ENCODE results near the gene ELAVL1. TPM values are rescaled to one million over a fixed set of nuclear protein-coding genes. Genes with fewer than 3 reads are reported as not detected.

The ELAVL1 gene
- total RNA-seq, 1 donor from 2014 or later, result 43.7 TPM

DNA sequence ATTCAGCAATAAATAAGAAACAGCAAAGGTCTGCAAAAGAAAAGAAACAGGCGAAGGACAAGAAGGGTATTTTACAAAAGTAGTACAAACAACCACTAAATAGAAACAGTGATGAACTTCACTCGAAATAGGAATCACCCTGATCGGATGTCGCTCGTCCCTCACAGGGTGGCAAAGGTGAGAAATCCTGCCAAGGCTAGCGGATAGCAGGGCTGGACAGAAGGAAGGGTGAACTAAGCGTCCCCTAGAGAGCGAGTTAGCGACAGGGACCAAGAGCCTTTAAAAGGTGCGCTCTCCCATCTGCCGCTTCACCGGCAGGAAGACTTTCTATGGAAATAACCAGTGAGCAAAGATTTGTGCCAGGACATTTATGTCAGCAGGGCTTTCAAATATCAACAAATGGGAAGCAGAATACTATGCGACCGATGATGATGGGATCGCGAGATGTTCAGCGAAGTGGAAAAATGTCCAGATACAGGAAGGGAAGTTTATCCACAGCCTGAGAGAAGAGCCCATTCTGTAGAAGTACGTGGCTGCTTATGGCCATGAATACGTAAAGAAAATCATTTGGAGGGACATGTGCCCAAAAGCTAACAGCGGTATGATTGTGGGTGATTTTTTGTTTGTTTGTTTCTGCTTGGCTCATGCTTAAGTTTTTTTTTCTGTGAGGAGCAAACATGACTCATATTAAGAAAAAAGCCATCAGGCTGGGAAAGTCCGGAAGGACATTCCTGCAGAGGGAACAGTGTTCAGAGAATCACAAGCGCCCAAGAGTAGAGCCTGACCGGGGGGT is 18.9 kb downstream of the ELAVL1 start:
- DNase-seq (ENCODE audit: low read depth), result peak; percentile 54

DNA sequence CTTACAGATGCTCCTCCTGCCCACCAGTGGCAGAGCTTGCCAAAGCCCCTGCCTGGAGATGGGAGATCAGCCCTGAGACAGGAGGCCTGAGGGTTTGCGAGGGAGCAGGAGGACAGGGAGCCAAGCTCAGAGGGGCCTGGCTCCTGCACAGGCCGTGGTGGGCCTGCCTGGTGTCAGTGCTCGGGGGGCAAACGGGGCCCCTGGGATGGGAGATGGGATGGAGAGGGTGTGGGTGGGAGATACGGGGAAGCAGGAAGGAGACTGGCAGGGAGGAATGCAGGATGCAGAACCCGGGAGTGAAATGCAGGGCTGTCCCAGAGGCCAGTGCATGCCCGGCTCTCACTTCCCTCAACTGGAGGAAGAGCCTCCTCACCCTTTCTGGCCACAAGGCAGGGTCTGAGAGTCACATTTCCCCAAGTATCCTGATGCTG is 19.9 kb downstream of the ELAVL1 start:
- DNase-seq (ENCODE audit: low read depth), result no peak

DNA sequence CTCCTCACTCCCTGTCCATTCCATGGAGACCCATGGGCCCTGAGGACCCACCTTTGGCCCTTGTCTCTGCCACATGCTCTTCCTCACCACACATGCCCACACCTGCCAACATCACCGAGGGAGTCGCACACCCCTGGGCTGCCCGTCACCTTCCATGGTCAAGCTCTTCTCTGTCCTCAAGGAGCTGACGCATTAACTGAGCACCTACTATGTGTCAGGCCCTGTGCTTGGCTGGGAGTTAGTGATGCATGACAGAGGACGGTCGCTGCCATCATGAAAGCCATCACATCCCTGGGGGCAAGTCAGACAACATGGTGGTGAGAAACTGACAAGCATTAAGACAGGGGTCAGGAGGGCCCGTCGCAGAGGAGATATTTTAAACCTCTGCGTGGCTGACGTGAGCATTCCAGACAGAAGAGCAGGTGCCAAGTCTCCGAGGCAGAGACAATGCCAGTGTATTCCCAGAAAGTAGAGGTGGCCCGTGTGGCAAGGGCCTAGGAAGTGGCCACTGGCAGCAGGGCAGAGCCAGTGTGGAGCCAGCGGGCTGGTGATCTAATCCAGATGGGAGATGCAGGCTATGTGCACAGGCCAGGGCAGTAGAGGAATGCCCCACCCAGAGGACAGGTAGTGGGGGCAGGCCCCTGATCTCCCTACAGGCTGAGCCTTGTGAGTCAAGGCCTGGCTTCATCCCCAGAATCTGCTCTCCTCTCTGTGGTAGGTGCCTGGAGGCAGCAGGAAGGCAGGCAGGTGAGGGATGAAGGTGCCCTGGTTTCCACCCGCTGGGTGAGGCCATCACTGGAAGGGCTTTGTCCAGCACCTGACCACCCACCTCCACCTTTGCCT is 21.2 kb downstream of the ELAVL1 start:
- no peak for DNase-seq (ENCODE audit: low read depth)

DNA sequence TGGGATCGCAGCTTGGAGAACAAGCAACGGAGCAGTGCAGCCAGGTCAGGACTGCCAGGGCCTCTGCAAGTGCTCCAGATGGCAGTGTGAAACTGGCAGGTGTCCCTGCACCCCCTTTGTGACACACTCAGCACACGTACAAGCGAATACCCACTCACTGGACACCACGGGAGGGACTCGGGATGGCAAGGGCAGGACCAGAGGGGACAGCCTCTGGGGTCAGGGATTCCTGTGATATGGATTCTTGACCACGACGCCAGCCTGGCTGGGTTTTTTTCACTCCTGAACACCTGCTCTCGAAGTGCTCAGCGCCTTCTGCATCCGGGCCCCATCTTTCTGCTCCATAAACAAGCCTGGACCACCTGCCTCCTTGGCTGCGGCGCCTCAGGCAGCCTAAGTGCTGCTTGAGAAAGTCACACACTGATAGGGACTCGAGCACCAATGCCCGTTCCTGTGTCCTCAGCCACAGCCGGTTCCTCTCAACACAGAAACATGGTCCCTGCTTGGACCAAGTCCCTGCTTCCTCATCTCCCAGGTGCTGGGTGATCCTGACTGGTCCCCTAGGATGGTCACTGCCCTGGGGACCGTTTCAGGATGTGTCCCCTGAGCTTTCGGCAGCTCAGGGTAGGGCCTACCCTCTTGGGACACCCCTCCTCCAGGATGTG is 22.0 kb downstream of the ELAVL1 start:
- DNase-seq (ENCODE audit: low read depth), result no peak

DNA sequence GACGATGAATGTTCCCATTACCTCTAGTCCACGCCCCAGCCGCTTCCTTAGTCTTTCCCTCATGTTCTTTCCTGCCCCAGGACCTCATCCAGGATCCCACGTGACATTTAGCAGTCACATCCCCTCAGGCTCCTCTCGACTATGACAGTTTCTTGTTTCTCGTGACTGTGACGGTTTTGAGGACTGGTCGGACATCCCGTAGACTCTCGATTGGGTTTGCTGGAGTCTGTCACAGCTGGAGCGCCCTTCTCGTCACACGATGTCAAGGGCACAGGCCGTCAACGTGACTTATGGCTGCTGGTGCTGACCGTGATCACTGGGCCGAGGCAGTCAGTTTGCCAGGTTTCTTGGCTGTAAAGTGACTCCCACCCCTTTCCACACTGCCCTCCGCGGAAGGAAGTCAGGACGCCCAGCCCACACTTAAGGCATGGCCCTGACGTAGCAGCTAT is 22.8 kb downstream of the ELAVL1 start:
- no peak for DNase-seq (ENCODE audit: low read depth)

DNA sequence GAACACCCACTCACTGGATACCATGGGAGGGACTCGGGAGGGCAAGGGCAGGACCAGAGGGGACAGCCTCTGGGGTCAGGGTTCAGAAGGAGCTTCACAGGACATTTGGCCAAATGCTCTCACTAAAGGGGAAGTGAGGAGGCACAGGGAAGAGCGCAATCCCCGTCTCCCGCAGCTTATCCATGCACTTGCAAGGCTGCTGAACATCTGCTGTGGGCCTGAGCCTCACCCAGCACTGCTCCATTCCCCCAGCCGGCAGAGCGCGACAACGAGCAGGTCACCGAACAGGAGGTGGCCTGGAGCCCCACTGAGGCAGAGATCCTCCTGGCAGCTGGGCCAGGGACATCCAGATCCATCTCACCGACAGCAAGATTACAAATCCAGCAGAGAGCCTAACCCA is 23.3 kb downstream of the ELAVL1 start:
- DNase-seq (ENCODE audit: low read depth), result no peak

DNA sequence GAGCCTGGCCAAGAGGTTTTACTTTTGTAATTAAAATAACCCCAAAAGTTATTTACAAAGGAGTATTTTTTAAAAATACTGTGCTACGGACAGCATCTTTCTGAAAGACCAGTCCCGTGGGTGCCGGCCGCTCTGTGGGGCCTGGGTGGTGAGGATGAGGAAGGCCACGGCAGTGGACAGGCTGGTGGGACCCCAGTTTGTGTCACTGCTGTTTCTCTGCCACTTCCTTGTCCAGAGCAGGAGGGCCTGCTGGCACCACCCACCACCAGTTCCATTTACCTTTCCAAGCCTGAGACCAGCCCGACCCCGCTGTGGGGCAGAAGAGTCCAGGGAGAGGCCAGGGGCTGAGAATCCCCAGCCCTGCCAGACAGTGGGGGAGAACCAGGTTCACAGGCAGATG is 23.8 kb downstream of the ELAVL1 start:
- no peak for DNase-seq (ENCODE audit: low read depth)

DNA sequence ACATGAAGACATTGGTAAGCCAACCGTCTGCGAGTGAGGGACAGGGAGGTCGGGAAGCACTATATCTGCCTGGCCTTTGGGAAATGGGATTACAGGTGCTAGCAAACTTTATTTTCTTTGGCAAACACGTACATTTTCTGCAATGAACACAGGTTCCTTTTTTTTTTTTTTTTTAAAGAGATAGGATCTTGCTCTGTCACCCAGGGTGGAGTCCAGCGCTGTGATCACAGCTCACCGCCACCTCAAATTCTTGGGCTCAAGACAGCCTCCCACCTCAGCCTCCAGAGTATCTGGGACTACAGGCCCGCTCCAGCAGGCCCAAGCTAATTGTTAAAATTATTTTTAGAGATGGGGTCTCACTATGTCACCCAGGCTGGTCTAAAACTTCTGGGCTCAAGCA is 24.2 kb downstream of the ELAVL1 start:
- DNase-seq (ENCODE audit: low read depth), result no peak

DNA sequence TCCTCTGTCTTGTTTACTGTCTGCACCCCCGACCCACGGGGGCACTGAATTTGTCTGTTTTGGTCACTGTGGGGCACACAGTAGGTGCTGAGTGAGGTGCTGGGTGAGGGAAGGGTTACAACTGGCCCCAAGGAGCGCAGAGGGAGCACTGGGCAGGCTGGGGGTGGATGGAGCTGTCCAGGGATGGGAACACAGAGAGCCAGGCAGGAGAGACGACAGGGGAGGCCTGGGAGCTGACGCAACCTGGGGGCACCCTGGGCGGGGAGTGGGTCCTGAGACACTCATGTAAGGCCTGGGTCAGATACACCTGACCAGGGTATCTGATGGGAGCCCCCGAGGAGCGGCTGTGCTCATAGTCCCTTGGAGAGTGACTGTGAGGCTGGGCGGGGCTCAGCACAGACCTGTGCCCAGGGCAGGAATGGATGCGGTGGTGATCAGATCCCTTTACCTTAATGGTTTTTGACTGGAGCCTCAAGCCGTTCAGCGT is 24.8 kb downstream of the ELAVL1 start:
- no peak for DNase-seq (ENCODE audit: low read depth)

DNA sequence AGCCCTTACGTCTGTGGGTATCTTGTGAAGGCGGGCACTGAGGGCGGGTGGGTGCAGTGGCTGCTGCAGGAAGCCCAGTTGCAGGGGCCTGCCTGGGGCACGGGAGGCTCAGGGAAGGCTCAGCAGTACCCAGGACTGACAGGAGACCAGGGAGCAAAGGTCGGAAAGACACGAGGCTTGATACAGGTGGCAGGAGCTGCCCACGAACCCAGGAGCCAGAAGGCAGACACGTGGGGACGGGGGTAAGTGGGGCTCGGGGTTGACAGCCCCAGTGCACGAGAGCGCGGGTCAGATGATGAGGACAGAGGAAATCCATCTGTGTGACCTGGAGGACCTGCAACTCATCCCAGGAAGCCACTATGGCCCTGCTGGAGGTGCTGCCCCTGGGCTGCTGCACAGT is 25.3 kb downstream of the ELAVL1 start:
- DNase-seq (ENCODE audit: low read depth), result no peak

DNA sequence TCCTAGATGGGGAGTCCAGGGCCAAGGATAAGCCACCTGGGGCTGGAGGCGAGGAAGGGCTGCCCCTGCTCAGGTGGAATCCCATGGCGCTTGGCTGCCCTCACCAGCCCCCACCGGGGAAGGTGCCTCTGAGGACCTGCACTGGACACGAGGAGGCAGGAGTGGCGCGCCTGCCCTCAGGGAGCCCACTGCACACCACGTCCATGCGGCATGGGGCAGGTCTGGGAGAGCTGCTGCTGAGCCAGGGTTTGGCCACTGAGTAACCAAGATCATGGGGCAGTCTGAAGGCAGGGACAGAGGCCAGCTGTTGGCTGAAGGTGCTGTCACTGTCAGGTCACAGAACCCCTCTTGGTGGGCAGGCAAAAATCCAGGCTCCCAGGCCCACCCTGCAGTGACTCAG is 25.9 kb downstream of the ELAVL1 start:
- DNase-seq (ENCODE audit: low read depth), result no peak

DNA sequence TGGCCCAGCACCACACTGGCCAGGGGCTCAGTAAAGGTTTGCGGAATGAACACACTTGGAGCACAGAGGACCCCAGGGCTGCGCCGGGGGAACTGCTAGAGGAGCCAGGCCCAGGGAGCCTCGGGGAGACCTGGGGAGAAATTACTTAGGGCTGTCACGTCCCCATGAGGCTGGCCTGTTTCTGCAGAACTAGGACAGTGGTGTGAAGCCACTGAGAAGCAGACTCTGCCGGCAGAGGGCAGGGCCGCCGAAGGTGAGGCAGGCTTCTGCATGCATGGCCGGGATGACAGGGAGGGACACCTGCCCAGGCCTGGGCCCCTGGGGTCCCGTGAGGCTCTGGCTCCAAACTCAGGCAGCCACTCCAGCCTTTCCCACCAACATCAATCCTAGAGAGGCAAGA is 26.4 kb downstream of the ELAVL1 start:
- DNase-seq (ENCODE audit: low read depth), result no peak

DNA sequence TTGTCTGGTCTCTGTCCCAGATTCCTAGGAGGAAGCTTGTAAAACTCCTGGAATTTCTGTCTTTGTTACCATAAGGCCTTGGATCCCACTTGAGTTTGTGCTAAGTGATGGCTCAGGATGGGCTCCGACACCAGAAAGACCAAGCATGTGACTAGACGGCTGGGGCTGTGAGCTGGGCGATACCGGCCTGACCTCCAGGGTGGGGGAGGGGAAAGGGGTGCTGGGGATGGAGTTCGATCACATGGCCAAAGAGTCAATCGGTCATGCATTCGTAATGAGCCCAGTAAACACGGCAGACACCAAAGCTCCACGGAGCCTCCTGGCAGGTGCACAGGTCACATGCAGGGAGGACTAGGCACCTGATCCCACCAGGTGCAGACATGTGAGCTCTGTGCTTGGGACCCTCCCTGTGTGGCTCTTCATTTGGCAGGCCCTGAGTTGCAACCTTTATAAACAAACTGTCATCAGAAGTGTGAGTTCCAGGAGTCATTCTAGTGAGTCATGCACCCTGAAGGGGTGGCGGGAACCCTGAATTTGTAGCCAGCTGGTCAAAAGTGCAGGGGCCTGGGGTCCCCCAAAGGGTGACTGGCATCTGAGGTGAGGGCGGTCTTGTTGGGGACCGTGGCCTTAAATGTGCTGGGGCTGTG is 27.1 kb downstream of the ELAVL1 start:
- DNase-seq (ENCODE audit: low read depth), result no peak

DNA sequence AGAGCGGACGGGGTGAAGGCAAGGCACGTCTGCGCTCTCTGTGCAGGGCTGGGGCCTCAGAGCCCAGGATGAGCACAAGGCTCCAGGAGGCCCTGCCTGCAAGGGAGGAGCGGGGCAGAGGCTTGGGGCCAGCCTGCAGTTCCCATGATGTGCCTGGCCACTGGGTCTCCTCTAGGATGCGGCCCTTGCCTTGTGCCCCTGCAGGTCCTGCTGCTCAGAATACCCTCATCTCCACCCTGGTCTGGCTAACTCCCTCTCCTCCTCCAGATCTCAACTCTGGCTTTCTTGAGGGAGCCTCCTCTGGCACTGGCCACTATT is 27.8 kb downstream of the ELAVL1 start:
- DNase-seq (ENCODE audit: low read depth), result no peak

DNA sequence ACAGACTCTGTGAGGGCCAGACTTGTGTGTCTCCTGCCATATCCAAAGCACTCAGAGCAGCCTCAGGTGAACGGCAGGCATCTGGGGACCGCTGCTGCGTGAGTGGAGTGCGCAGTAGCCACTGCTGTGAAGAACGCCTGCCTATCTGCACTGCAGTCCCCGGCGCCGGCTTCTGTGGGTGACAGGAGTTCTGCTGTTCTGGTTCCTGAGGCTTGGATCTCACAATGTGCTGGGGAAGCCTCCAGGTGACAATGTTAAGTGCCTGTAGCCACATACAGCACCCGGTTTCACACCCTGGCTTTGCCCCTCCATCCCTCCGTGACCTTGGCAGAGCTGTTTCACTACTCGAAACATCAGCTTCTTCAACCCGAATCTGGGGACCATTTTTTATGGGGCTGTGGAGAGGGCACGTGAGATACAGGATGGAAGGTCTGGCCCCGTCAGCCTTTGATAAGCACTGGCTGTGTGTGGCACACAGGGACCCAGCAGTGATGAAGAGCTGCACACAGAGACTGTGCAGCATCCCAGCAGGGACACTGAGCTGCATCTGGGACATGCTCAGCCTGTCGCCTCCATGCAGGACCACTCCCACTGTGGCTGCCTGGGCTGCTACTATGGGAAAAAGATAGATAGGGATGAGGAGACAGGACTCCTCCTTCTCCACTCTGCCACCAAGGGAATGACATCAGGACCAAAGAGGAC is 28.3 kb downstream of the ELAVL1 start:
- no peak for DNase-seq (ENCODE audit: low read depth)

DNA sequence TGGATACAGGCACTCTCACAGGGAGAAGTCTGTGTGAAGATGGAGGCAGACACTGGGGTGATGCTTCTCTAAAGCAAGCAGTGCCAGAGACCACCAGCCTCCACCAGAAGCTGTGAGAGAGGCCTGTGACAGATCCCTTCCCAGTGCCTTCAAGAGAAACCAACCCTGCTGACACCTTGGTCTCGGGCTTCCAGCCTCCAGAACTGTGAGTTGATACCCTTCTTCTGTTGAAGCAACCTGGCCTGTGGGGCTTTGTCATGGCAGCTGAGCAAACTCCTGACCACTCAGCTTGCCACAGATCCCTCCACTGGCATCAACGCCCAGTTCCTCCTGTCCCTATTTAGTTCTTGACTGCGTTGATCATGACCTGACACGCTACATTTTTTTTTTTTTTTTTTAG is 29.0 kb downstream of the ELAVL1 start:
- DNase-seq (ENCODE audit: low read depth), result no peak

DNA sequence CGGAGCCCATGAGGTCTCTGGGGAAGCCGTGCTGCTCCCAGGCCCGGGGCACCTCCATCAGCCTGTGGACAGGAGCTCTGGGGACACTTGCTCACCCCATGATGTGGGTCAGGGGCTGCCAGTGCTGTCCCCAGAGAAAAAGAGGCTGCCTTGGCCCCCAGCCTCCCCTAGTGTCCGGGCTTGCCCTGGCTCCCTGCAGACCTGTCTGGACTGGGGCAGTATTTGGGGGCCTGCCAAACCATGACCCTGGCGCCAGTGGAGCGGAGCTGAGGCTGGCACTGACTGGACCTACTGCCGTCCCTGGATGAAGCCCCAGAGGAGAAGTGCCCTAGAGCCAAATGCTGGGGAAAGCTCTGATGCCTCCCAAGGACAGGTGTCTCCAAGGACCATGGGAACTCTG is 30.4 kb downstream of the ELAVL1 start:
- DNase-seq (ENCODE audit: low read depth), result no peak

DNA sequence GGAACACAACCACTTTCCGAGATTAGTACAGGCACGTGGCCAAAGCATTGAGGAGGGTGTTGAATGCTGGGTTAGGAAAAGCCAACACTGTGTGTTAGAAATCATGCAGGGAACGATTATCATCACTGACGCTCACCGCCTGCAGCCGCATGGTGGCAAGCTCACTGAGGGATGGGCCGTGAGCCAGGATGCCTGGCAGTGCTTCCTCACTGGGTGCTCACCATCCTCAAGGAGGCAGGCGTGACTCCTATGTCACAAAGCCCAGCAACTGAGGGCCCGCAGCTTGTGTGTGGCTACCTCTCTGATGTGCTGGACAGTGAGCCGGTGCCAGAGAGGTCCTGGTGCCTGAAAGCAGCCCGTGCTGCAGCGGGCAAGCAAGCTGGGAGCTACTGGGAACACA is 31.6 kb downstream of the ELAVL1 start:
- DNase-seq (ENCODE audit: low read depth), result no peak

DNA sequence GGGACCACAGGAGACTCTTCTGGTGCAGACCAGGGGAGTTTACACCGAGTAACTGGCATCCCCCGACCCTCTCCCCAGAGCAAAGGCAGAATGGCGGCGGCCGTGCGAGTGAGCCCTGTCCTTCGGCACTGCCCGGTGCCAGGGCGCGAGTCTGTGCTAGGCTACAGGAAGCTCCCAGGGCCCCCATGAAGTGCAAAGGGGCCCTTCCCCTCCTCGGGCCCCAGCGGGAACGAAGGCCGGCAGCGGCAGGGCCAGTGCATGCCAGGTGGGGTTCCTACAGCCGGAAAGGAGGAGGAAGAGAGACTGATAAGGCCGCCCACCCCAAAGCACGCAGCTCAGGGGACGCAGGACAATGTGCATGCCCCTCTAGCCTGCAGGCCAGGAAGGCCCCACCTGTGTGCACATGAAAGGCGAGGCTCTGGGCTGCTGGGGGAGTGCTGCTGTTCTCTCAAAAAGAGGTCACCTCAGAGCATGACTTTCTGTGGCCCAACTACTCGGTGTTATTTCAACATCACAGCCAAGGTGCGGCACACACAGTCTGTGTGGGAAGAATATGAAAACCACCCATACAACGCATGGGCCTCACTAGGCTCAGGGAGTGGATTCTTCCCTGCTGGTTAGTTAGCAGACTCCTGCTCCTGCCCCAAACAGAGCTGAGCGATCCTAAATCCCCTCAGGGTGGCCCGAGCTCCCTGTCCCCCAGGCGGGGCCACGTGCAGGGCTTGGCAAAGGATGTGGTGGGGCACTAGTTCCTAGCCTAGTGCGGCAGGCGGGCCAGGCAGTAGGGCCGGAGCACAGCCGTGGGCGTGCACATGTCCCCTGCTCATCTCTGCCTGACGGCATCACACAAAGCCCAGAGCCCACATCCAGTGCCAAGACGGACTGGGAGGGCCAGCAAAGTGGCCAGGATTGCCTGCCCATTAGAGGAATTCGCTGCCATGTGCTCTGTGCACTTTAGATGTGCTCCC is 33.6 kb downstream of the ELAVL1 start:
- DNase-seq (ENCODE audit: low read depth), result no peak
